Right lobe of liver (tissue), 6 donors: Measurements from ENCODE around the gene SEBOX. TPM values are rescaled to one million over a fixed set of nuclear protein-coding genes. Genes with fewer than 3 reads are reported as not detected.
A peak's percentile ranks its signal among the peaks of the same experiment; 100 is the strongest.

Source experiments
- ATAC-seq, 4 donors: fragments of 200-7000 bp; cut with Tn5 transposase; one replicate each; pipeline ENCODE4 v1.9.1; 2020; ENCODE audit warnings: mild to moderate bottlenecking in 4 of 4, moderate library complexity in 4 of 4
- DNase-seq, 3 donors: peaks; one replicate each; pipeline ENCODE4 v3.0.0-alpha.2; 2020
- H3K27ac ChIP-seq, 3 donors: fragments of 200-600 bp; one replicate each; pipeline ENCODE4 v1.8.0; 2022
- H3K27me3 ChIP-seq, 2 donors: fragments of 200-600 bp; one replicate each; pipeline ENCODE4 v1.8.0; 2022
- H3K36me3 ChIP-seq, 4 donors: fragments of 200-600 bp; sonication (generic) in 1 of 4; one replicate each; pipeline versions ENCODE4 v1.5.1 to v1.8.0; 2017 to 2022; ENCODE audit warnings: control low read depth in 1 of 4
- H3K4me1 ChIP-seq, 4 donors: fragments of 200-600 bp; sonication (generic) in 1 of 4; one replicate each; pipeline versions ENCODE4 v1.5.1 to v1.8.0; 2017 to 2022; ENCODE audit warnings: control low read depth in 1 of 4
- H3K4me3 ChIP-seq, 3 donors: fragments of 200-600 bp; one replicate each; pipeline ENCODE4 v1.8.0; 2022
- H3K9me3 ChIP-seq, 4 donors: fragments of 200-600 bp; sonication (generic) in 1 of 4; one replicate each; pipeline versions ENCODE4 v1.5.1 to v1.8.0; 2017 to 2022; ENCODE audit warnings: control low read depth in 1 of 4
- CTCF ChIP-seq, 4 donors: fragments of 200-600 bp in 3 of 4; fragments of 450-650 bp in 1 of 4; IDR thresholded peaks; one replicate each; pipeline versions ENCODE4 v1.5.1 to v1.8.0; 2016 to 2022; ENCODE audit warnings: antibody characterized with exemption in 4 of 4, mild to moderate bottlenecking in 2 of 4
- POLR2A ChIP-seq: fragments of 450-650 bp; IDR thresholded peaks from one replicate; pipeline ENCODE4 v1.6.1; 2017; ENCODE audit warnings: antibody characterized with exemption, mild to moderate bottlenecking
- WGBS: methylation state at CpG from one replicate; pipeline ENCODE4 v1.1.6; 2018; ENCODE audit warnings: low coverage, low lambda C conversion rate; ENCODE audit not compliant: insufficient coverage; ENCODE audit errors: missing lambda C conversion rate; 5-methylcytosine and 5-hydroxymethylcytosine counted together
- intact Hi-C, 2 donors: fragments of 100-400 bp; cut with DNase I; formaldehyde crosslinking; loops; one replicate each; pipeline versions ENCODE4 v1.11.2 to v1.14.1; 2022
- total RNA-seq, 6 experiments: library from RNA; depleted of rRNA in 2 of 6; stranded (reverse); fragments of >200 nt in 2 of 6; fragmentation: NEBNext Ultra II Directional in 3 of 6; extraction: Animal tissue kit (Norgen Biotek cat#: 25700) in 3 of 6; gene quantifications; one replicate each; pipeline versions ENCODE4 v1.1.0 to v1.2.4, GENCODE V29; 2016 to 2023
- donor health status: DM: no; HTN: yes; CAD: no.
- donor health status: DM: no; HTN: no; CAD: no.
- donor health status: DM: no; HTN: no; CAD: no.
- donor health status: DM: no; HTN: yes; CAD: no.
- donor health status: DM: no; HTN: yes; CAD: no.

SEBOX gene
- total RNA-seq, 6 experiments from 2014 or later: not detected

- DNase-seq: no peak
- ATAC-seq: no peak
- Histone ChIP-seq H3K27ac (peak overlapping the region; percentile 66 to 95 (median 85)), H3K27me3 (no peaks in the 10 kb centered on the region), H3K36me3 (peaks cover 0 to 22% (median 3%) of the 10 kb centered on the region in 4 donors), H3K4me3 (peak overlapping the region; percentile 94 to 96 (median 95)), H3K9me3 (no peaks in the 10 kb centered on the region), H3K4me1 (peaks cover 0 to 34% (median 11%) of the 10 kb centered on the region in 4 donors)
- TF ChIP-seq CTCF (IDR thresholded peaks at IDR 0.05): no peak
- no peak for TF ChIP-seq POLR2A
- WGBS: 4% methylated on average over 14 of the region's 18 CpGs
- intact Hi-C loops: no loop called here
Measured at GRCh38 chr17:28334666-28335200, 30.3 kb downstream of the SEBOX start.

DNA sequence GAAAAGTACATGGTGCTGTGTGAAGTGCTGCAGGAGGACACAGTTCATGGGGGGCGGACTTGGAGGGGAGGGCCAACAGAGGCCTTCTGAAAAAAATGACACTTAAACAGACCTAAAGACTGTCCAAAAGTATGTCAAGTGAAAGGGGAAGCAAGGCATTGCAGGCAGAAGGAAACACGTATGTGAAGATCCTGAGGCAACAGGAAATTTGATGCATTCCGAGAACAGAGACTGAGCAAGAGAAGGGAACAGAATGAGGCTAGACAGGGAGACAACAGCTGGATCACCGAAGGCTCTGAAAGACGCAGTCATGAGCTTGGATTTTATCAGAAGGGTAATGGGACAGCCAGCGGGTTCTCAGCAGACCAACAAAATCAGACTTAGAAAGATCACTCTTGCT lies 30.8 kb downstream of the SEBOX start:
- TF ChIP-seq CTCF (IDR thresholded peaks at IDR 0.05): no peak
- TF ChIP-seq POLR2A: no peak
- H3K27me3 ChIP-seq: no peaks in the 10 kb centered on the region
- no peak overlapping the region for H3K27ac ChIP-seq
- DNase-seq (no peak), ATAC-seq (no peak)
- intact Hi-C loops: no loop called here
- H3K9me3 ChIP-seq: no peaks in the 10 kb centered on the region
- WGBS: 49% methylated on average over 6 of the region's 6 CpGs
- H3K4me3 ChIP-seq: peak overlapping the region; percentile 94 to 96 (median 95)
- H3K36me3 ChIP-seq: peaks cover 0 to 23% (median 7%) of the 10 kb centered on the region in 4 donors
- peaks cover 0 to 34% (median 11%) of the 10 kb centered on the region in 4 donors for H3K4me1 ChIP-seq

DNA sequence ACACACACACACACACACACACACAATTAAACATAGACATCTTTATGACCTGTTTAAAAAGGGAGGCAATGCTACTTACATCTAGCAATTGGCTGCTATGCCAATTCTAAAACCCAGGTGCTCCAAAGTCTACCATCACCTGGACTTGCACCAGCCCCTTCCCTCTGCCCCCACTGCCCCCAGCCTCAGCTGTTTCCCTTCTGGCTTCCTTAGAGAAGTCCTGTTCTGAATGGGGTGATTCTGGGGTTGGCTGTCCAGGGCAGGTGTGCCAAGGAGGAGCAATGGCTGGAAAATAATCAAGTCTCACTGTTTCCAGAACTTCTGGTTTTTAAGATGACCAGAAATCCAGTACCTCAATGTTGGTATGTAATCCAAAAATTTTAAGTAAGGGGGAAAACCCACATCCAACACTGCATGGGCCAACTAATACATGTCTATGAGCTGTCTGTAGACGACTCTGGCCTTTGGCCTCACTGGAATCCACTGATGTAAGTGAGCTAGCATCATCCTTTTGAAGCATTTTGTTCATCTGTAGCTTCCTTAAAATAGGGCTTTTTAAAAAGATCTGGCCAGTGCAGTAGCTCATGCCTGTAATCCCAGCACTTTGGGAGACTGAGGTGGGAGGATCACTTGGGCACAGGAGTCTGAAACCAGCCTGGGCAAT lies 31.8 kb downstream of the SEBOX start:
- TF ChIP-seq POLR2A (no peak), CTCF (IDR thresholded peaks at IDR 0.05) (no peak)
- intact Hi-C loops: no loop called here
- no peak for ATAC-seq
- H3K27ac ChIP-seq: no peak overlapping the region
- peaks cover 0 to 31% (median 13%) of the 10 kb centered on the region in 4 donors for H3K36me3 ChIP-seq
- no peaks in the 10 kb centered on the region for H3K27me3 ChIP-seq
- peak in 1 of 3 donors; percentile 40 for DNase-seq
- H3K4me1 ChIP-seq: peaks cover 0 to 33% (median 11%) of the 10 kb centered on the region in 4 donors
- 55% methylated on average over 1 of the region's 1 CpG for WGBS
- H3K4me3 ChIP-seq: no peak overlapping the region
- no peaks in the 10 kb centered on the region for H3K9me3 ChIP-seq

GRCh38 chr17:28331891-28332420 lies 33.0 kb downstream of the SEBOX start:
- H3K36me3 ChIP-seq: peaks cover 0 to 44% (median 17%) of the 10 kb centered on the region in 4 donors
- TF ChIP-seq POLR2A: no peak
- TF ChIP-seq CTCF (IDR thresholded peaks at IDR 0.05): no peak
- peak in 1 of 3 donors; percentile 15 for DNase-seq

More at GRCh38 chr17:28331891-28332420, 33.0 kb downstream of the SEBOX start:
- intact Hi-C loops: no loop called here
- H3K9me3 ChIP-seq: no peaks in the 10 kb centered on the region
- H3K4me3 ChIP-seq: no peak overlapping the region
- 72% methylated on average over 5 of the region's 6 CpGs for WGBS
- H3K27me3 ChIP-seq: no peaks in the 10 kb centered on the region
- H3K27ac ChIP-seq: no peak overlapping the region
- peaks cover 0 to 20% (median 5%) of the 10 kb centered on the region in 4 donors for H3K4me1 ChIP-seq
- ATAC-seq: no peak
